GM23248 (cell line): Measurements from ENCODE around the gene ABR. TPM values are rescaled to one million over a fixed set of nuclear protein-coding genes. Genes with fewer than 3 reads are reported as not detected.

Source experiments
- DNase-seq: peaks from one replicate; pipeline ENCODE4 v3.0.0-alpha.2; 2015
- H2AFZ ChIP-seq: fragments of 200-600 bp; sonication (generic); 2 replicates; pipeline ENCODE4 v1.6.1; 2016; ENCODE audit warnings: antibody characterized with exemption
- H3F3A ChIP-seq: fragments of 200-600 bp; sonication (generic); 2 replicates; pipeline ENCODE4 v1.6.1; 2016; ENCODE audit warnings: mild to moderate bottlenecking, antibody characterized with exemption, mixed run types; ENCODE audit not compliant: insufficient read depth
- H3K27ac ChIP-seq: fragments of 200-600 bp; sonication (generic); 2 replicates; pipeline ENCODE4 v1.5.1; 2016; ENCODE audit warnings: mild to moderate bottlenecking
- H3K27me3 ChIP-seq: fragments of 200-600 bp; sonication (generic); replicated peaks from 2 replicates; pipeline ENCODE4 v1.6.1; 2016; ENCODE audit warnings: mild to moderate bottlenecking; ENCODE audit not compliant: insufficient read depth
- H3K36me3 ChIP-seq: fragments of 200-600 bp; sonication (generic); 2 replicates; pipeline ENCODE4 v1.6.1; 2016; ENCODE audit warnings: low read depth, mild to moderate bottlenecking
- H3K4me1 ChIP-seq: fragments of 200-600 bp; sonication (generic); 2 replicates; pipeline ENCODE4 v1.6.1; 2016; ENCODE audit warnings: mild to moderate bottlenecking; ENCODE audit not compliant: insufficient read depth
- H3K4me2 ChIP-seq: fragments of 200-600 bp; sonication (generic); one replicate; pipeline ENCODE4 v1.6.1; 2016; ENCODE audit warnings: mild to moderate bottlenecking; ENCODE audit not compliant: unreplicated experiment
- H3K4me3 ChIP-seq: fragments of 200-600 bp; sonication (generic); 2 replicates; pipeline ENCODE4 v1.5.1; 2016; ENCODE audit warnings: mild to moderate bottlenecking
- H3K79me2 ChIP-seq: fragments of 200-600 bp; sonication (generic); 2 replicates; pipeline ENCODE4 v1.6.1; 2016; ENCODE audit warnings: mild to moderate bottlenecking; ENCODE audit not compliant: insufficient read depth
- H3K9ac ChIP-seq: fragments of 200-600 bp; sonication (generic); 2 replicates; pipeline ENCODE4 v1.6.1; 2016; ENCODE audit warnings: mild to moderate bottlenecking
- H3K9me2 ChIP-seq: fragments of 200-600 bp; sonication (generic); 2 replicates; pipeline ENCODE4 v1.6.1; 2016; ENCODE audit warnings: mixed run types, mild to moderate bottlenecking, moderate library complexity; ENCODE audit not compliant: insufficient read depth
- H3K9me3 ChIP-seq: fragments of 200-600 bp; sonication (generic); one replicate; pipeline ENCODE4 v1.6.1; 2017; ENCODE audit warnings: low read depth
- H4K20me1 ChIP-seq: fragments of 200-600 bp; sonication (generic); 2 replicates; pipeline ENCODE4 v1.6.0; 2016; ENCODE audit not compliant: insufficient read depth
- EZH2 ChIP-seq: fragments of 200-600 bp; sonication (generic); IDR thresholded peaks from 2 replicates; pipeline ENCODE4 v1.6.1; 2018; ENCODE audit warnings: antibody characterized with exemption, mild to moderate bottlenecking; ENCODE audit not compliant: insufficient read depth, poor library complexity, severe bottlenecking
- EZH2phosphoT487 ChIP-seq: fragments of 200-600 bp; sonication (generic); IDR thresholded peaks from 2 replicates; pipeline ENCODE4 v1.6.1; 2018; ENCODE audit warnings: antibody characterized with exemption, moderate library complexity, mild to moderate bottlenecking, low read depth; ENCODE audit not compliant: insufficient read depth
- WGBS, 2 experiments: methylation state at CpG; one replicate each; pipeline ENCODE4 v1.1.6; 2015 to 2017; ENCODE audit warnings: low lambda C conversion rate in 2 of 2, low coverage in 1 of 2; ENCODE audit errors: missing lambda C conversion rate in 2 of 2; 5-methylcytosine and 5-hydroxymethylcytosine counted together
- in situ Hi-C: fragments of 300-500 bp; cut with MboI; formaldehyde crosslinking; loops from 2 replicates; pipeline ENCODE4 v1.15.0; 2020
- polyA plus RNA-seq: library from polyadenylated mRNA; unstranded; fragments of >200 nt; fragmentation: Nextera tagmentation; extraction: Ambion mirVana; gene quantifications from 2 replicates; pipeline ENCODE4 v1.2.1, GENCODE V29; 2016
- total RNA-seq: library from RNA; depleted of rRNA; stranded (reverse); fragments of >200 nt; shearing (Covaris generic); gene quantifications from 2 replicates; pipeline ENCODE4 v1.2.3, GENCODE V29; 2014

Gene ABR
- total and polyA plus RNA-seq, 2 experiments from 2014 or later, result 24.4 to 38.2 TPM

- WGBS, 2 experiments, result 87 to 92% methylated on average over 34 to 42 of the region's 42 CpGs
- TF ChIP-seq EZH2phosphoT487, result no peak
- TF ChIP-seq EZH2, result no peak
- DNase-seq, result no peak
- H2AFZ ChIP-seq, result no peak overlapping the region
- no peaks in the 10 kb centered on the region for H4K20me1 ChIP-seq
- in situ Hi-C loops, result no loop called here
- H3K36me3 ChIP-seq, result no peaks in the 10 kb centered on the region
- H3F3A ChIP-seq, result peaks cover 4% of the 10 kb centered on the region; the same call in 1 of the 2 replicates
- no peak overlapping the region for H3K4me3 ChIP-seq
- peaks cover 22% of the 10 kb centered on the region for H3K4me1 ChIP-seq
- no peaks in the 10 kb centered on the region for H3K9me3 ChIP-seq
- H3K4me2 ChIP-seq, result no peak overlapping the region
- H3K9ac ChIP-seq, result no peak overlapping the region
- no peaks in the 10 kb centered on the region for H3K27me3 ChIP-seq
- H3K9me2 ChIP-seq, result no peaks in the 10 kb centered on the region
- no peaks in the 10 kb centered on the region for H3K79me2 ChIP-seq
- H3K27ac ChIP-seq, result no peak overlapping the region
Observed at GRCh38 chr17:1077986-1078711, 101.6 kb downstream of the ABR start.

GRCh38 chr17:1077581-1077985 lies 102.2 kb downstream of the ABR start:
- Histone ChIP-seq H3K27ac (no peak overlapping the region), H4K20me1 (no peaks in the 10 kb centered on the region), H3K79me2 (no peaks in the 10 kb centered on the region), H3K4me1 (peaks cover 21% of the 10 kb centered on the region), H3F3A (peaks cover 2% of the 10 kb centered on the region; the same call in 1 of the 2 replicates), H3K36me3 (no peaks in the 10 kb centered on the region), H3K9me2 (no peaks in the 10 kb centered on the region), H3K9ac (no peak overlapping the region), H3K9me3 (no peaks in the 10 kb centered on the region), H3K27me3 (no peaks in the 10 kb centered on the region), H2AFZ (no peak overlapping the region), H3K4me2 (no peak overlapping the region), H3K4me3 (no peak overlapping the region)
- DNase-seq, result no peak
- WGBS, 2 experiments, result 97% methylated on average over 10 of the region's 10 CpGs
- in situ Hi-C loops, result no loop called here
- TF ChIP-seq EZH2phosphoT487, result no peak
- TF ChIP-seq EZH2, result no peak

- Histone ChIP-seq H3K27me3 (no peaks in the 10 kb centered on the region), H3K9me3 (no peaks in the 10 kb centered on the region), H3K79me2 (no peaks in the 10 kb centered on the region), H4K20me1 (no peaks in the 10 kb centered on the region), H3K9me2 (no peaks in the 10 kb centered on the region), H3K36me3 (no peaks in the 10 kb centered on the region), H3K9ac (no peak overlapping the region), H3K4me3 (no peak overlapping the region), H3K27ac (no peak overlapping the region), H3K4me2 (no peak overlapping the region), H2AFZ (no peak overlapping the region), H3F3A (no peaks in the 10 kb centered on the region), H3K4me1 (peaks cover 15% of the 10 kb centered on the region)
- in situ Hi-C loops, result no loop called here
- DNase-seq, result no peak
- TF ChIP-seq EZH2 (no peak), EZH2phosphoT487 (no peak)
- 80 to 83% methylated on average over 6 of the region's 6 CpGs for WGBS, 2 experiments
Observed at GRCh38 chr17:1076982-1077302, 102.8 kb downstream of the ABR start.

DNA sequence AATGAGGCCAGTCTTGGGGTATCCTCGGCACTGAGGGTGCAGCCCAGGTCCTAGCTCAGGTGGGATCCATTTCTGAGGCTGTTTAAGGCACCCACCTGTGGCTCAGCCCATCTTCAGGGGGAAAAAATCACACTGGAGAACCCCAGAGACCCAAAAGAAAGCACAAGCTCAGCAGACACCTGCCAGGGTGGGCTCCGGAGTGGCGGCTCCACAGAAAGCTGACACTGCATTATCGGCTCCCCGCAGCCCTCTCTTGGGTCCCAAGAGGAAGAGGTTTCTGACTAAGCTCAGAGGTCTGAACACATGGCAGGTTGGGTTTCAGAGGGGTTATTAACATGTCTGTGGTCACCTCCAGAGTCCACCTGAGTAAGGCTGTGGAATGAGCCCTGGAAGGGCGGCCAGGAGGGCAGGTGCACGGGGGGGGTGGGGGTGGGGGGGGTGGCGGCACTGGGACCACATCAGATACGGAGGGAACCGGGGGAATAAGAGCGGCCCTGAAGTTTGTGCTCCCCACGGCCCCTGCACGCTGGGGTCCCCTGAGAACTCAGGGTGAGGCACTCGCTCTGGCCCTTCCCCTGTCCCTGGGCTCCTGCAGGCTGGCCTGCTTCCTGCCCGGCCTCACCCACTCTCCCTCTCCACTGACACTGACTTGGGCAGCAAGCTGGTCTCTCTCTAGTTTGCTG lies 103.3 kb downstream of the ABR start:
- no peaks in the 10 kb centered on the region for H3F3A ChIP-seq
- in situ Hi-C loops, result no loop called here
- H3K36me3 ChIP-seq, result no peaks in the 10 kb centered on the region
- 94% methylated on average over 10 to 15 of the region's 15 CpGs for WGBS, 2 experiments
- no peaks in the 10 kb centered on the region for H3K9me3 ChIP-seq
- H3K4me3 ChIP-seq, result no peak overlapping the region
- no peaks in the 10 kb centered on the region for H3K79me2 ChIP-seq
- H2AFZ ChIP-seq, result no peak overlapping the region
- H3K4me1 ChIP-seq, result peaks cover 14% of the 10 kb centered on the region
- no peaks in the 10 kb centered on the region for H3K9me2 ChIP-seq
- TF ChIP-seq EZH2phosphoT487 (no peak), EZH2 (no peak)
- H3K27me3 ChIP-seq, result no peaks in the 10 kb centered on the region
- no peak overlapping the region for H3K27ac ChIP-seq
- DNase-seq, result no peak
- H3K9ac ChIP-seq, result no peak overlapping the region
- no peak overlapping the region for H3K4me2 ChIP-seq
- H4K20me1 ChIP-seq, result no peaks in the 10 kb centered on the region
